GM21528 (cell line): ENCODE data around the gene GPR32.
"Not testable (repeated sequence)": the region's sequence is repeated elsewhere in the genome, so short reads cannot be mapped to it uniquely, and the experiment has no call there.

Source experiments
- ATAC-seq: cut with Tn5 transposase; IDR thresholded peaks from one replicate; pipeline ENCODE4 v1.9.1; 2021; ENCODE audit warnings: mild to moderate bottlenecking, moderate library complexity; ENCODE audit not compliant: unreplicated experiment, low FRiP score

Gene GPR32

GRCh38 chr19:50770164-50770563 lies at the start of gene GPR32:
Gene GPR32, plus strand, starts transcription at chr19:50770464. Its CDS starts 137 bp downstream, at chr19:50770601.
- ATAC-seq: not testable (repeated sequence)

- ATAC-seq: no peak
Measured at GRCh38 chr19:50720921-50721381, 49.3 kb upstream of the GPR32 start.

- ATAC-seq: no peak
Measured at GRCh38 chr19:50721441-50722137, 48.7 kb upstream of the GPR32 start.

- no peak for ATAC-seq
Measured at GRCh38 chr19:50722201-50723013, 47.9 kb upstream of the GPR32 start.

- no peak for ATAC-seq
Measured at GRCh38 chr19:50723069-50723468, 47.2 kb upstream of the GPR32 start, which contains the start of gene CLEC11A. Gene CLEC11A, plus strand, starts transcription at chr19:50723364. Its CDS starts 162 bp downstream, at chr19:50723526.

- no peak for ATAC-seq
Measured at GRCh38 chr19:50723735-50724521, 46.3 kb upstream of the GPR32 start.

- peak; percentile 58 for ATAC-seq
Measured at GRCh38 chr19:50724522-50725217, 45.6 kb upstream of the GPR32 start.

GRCh38 chr19:50725218-50725910 lies 44.9 kb upstream of the GPR32 start:
- ATAC-seq: no peak

- no peak for ATAC-seq
Measured at GRCh38 chr19:50725911-50726230, 44.4 kb upstream of the GPR32 start.

GRCh38 chr19:50728084-50728737 lies 42.1 kb upstream of the GPR32 start:
- ATAC-seq: no peak

- no peak for ATAC-seq
Measured at GRCh38 chr19:50729894-50730293, 40.4 kb upstream of the GPR32 start.

GRCh38 chr19:50735869-50736268 lies 34.4 kb upstream of the GPR32 start:
- no peak for ATAC-seq

GRCh38 chr19:50736338-50736737 lies 33.9 kb upstream of the GPR32 start:
- no peak for ATAC-seq

GRCh38 chr19:50739132-50739913 lies 30.9 kb upstream of the GPR32 start:
- no peak for ATAC-seq

- ATAC-seq: no peak
Measured at GRCh38 chr19:50739914-50740426, 30.3 kb upstream of the GPR32 start.

- no peak for ATAC-seq
Measured at GRCh38 chr19:50741179-50741933, 28.9 kb upstream of the GPR32 start.

- no peak for ATAC-seq
Measured at GRCh38 chr19:50743537-50743936, 26.7 kb upstream of the GPR32 start.

GRCh38 chr19:50745221-50745620 lies 25.0 kb upstream of the GPR32 start:
- ATAC-seq: no peak
